Measurements from ENCODE around the gene ATP5F1A. TPM values are rescaled to one million over a fixed set of nuclear protein-coding genes. Genes with fewer than 3 reads are reported as not detected.

The ATP5F1A gene
- polyA plus RNA-seq, 1 experiment = 937 TPM

- POLR2A ChIA-PET = interaction anchor here (0.6 kb wide), 1 partner anchor 95 kb away, joined by 4 read pairs; no protein-coding TSS in a partner anchor
- Histone ChIP-seq H3K4me3 (ENCODE audit: low read depth, low read length) (peak within 1 kb of the TSS; percentile 73), H3K27ac (ENCODE audit: low read depth, low read length) (no peak within 1 kb of the TSS), H3K27me3 (ENCODE audit: control insufficient read depth, insufficient read depth, low read length) (no peaks in the 10 kb centered on the region), H3K9me3 (ENCODE audit: control insufficient read depth, insufficient read depth, low read length) (peaks cover 3% of the 10 kb centered on the region; the same call in 1 of the 2 replicates)
- no peak for TF ChIP-seq CTCF (IDR thresholded peaks at IDR 0.05; ENCODE audit: low read depth, low read length)
- CTCF ChIA-PET = interaction anchor here (1.0 to 1.6 kb wide), 3 partner anchors 147 to 406 kb away, joined by 4 to 5 read pairs (median 4); no protein-coding TSS in a partner anchor
- DNase-seq (ENCODE audit: low read depth, low spot score) = no peak
Observed at GRCh38 chr18:46071653-46072375, 26.3 kb downstream of the ATP5F1A start, which contains the start of gene PSTPIP2. TSS of gene PSTPIP2 (minus strand) at chr18:46072260. CDS start at chr18:46072188, 72 bp downstream.

GRCh38 chr18:46070815-46071652 is 27.1 kb downstream of the ATP5F1A start:
- CTCF ChIA-PET = interaction anchor here (1.0 kb wide), 2 partner anchors 146 to 405 kb away, joined by 4 read pairs; no protein-coding TSS in a partner anchor
- Histone ChIP-seq H3K27ac (ENCODE audit: low read depth, low read length) (no peak overlapping the region), H3K27me3 (ENCODE audit: control insufficient read depth, insufficient read depth, low read length) (no peaks in the 10 kb centered on the region), H3K9me3 (ENCODE audit: control insufficient read depth, insufficient read depth, low read length) (peaks cover 3% of the 10 kb centered on the region; the same call in 1 of the 2 replicates), H3K4me3 (ENCODE audit: low read depth, low read length) (peak overlapping the region; percentile 73)
- DNase-seq (ENCODE audit: low read depth, low spot score) = no peak
- POLR2A ChIA-PET = interaction anchor here (0.6 kb wide), 1 partner anchor 94 kb away, joined by 4 read pairs; no protein-coding TSS in a partner anchor
- no peak for TF ChIP-seq CTCF (IDR thresholded peaks at IDR 0.05; ENCODE audit: low read depth, low read length)

GRCh38 chr18:46070232-46070631 is 27.9 kb downstream of the ATP5F1A start:
- POLR2A ChIA-PET = no interaction called here
- Histone ChIP-seq H3K4me3 (ENCODE audit: low read depth, low read length) (no peak overlapping the region), H3K9me3 (ENCODE audit: control insufficient read depth, insufficient read depth, low read length) (peaks cover 3% of the 10 kb centered on the region; the same call in 1 of the 2 replicates), H3K27ac (ENCODE audit: low read depth, low read length) (no peak overlapping the region), H3K27me3 (ENCODE audit: control insufficient read depth, insufficient read depth, low read length) (no peaks in the 10 kb centered on the region)
- CTCF ChIA-PET = interaction anchor here (0.7 kb wide), 1 partner anchor 135 kb away, joined by 3 read pairs; no protein-coding TSS in a partner anchor
- DNase-seq (ENCODE audit: low read depth, low spot score) = no peak
- no peak for TF ChIP-seq CTCF (IDR thresholded peaks at IDR 0.05; ENCODE audit: low read depth, low read length)

GRCh38 chr18:46069524-46069923 is 28.6 kb downstream of the ATP5F1A start:
- no peak for DNase-seq (ENCODE audit: low read depth, low spot score)
- ChIA-PET POLR2A (no interaction called here), CTCF (no interaction called here)
- no peak for TF ChIP-seq CTCF (IDR thresholded peaks at IDR 0.05; ENCODE audit: low read depth, low read length)
- Histone ChIP-seq H3K27ac (ENCODE audit: low read depth, low read length) (no peak overlapping the region), H3K27me3 (ENCODE audit: control insufficient read depth, insufficient read depth, low read length) (no peaks in the 10 kb centered on the region), H3K9me3 (ENCODE audit: control insufficient read depth, insufficient read depth, low read length) (peaks cover 3% of the 10 kb centered on the region; the same call in 1 of the 2 replicates), H3K4me3 (ENCODE audit: low read depth, low read length) (no peak overlapping the region)

All from AG04450 (cell line).